HT1080 (cell line): ENCODE results near the gene ITPRIPL2. TPM values are rescaled to one million over a fixed set of nuclear protein-coding genes. Genes with fewer than 3 reads are reported as not detected.

Experiments
- DNase-seq: peaks from one replicate; pipeline ENCODE4 v3.0.0-alpha.2; 2015; ENCODE audit warnings: low read depth
- total RNA-seq: library from RNA; depleted of rRNA; stranded (reverse); fragments of >200 nt; shearing (Covaris generic); gene quantifications from 2 replicates; pipeline ENCODE4 v1.2.3, GENCODE V29; 2014

Gene ITPRIPL2
- total RNA-seq, 1 experiment from 2014 or later: 29.0 TPM

DNA sequence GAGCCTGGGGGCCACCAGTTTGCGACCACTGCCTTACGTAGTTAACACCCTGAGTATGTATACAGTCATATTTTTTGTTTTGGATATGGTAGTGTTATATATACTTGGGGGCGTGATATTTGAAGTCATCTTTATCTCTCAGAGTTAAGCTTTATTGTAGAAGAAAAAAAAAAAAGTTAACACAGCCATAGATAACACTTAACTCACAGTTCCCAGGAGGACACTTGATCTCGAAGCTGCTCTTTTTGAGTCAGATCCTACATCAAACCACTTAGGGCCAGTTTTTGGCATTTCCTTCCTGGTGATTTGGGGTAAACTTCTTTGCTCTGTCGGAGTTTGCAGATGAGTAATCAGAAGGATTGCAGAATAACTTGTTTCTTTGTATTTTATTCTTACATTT is 5.8 kb downstream of the ITPRIPL2 start:
- peak; percentile 73 for DNase-seq

DNA sequence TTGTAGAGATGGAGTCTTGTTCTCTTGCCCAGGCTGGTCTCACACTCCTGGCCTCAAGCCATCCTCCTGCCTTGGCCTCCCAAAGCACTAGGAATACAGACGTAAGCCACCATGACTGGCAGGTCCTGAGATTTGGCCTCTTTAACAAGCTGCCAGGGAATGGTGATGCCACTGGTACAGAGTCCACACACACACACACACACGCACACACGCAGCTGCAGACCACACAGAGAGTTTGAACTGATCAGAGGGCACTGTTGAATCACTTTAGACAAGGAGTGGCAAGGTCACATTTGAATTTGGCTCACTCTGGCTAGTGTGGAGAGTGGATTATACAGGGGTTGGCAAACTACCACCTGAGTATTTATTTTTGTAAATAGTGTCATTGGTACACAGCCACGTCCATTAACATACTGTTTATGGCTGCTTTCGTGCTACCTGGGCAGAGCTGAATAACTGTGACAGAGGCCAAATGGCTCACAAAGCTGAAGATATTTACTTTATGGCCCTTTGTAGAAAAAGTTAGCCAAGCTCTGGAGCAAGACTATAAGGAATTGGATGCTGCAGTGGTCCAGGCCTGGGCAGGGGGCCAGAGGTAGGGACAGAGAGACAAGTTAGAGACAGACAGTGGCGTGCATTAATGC is 9.9 kb downstream of the ITPRIPL2 start:
- DNase-seq: no peak

DNA sequence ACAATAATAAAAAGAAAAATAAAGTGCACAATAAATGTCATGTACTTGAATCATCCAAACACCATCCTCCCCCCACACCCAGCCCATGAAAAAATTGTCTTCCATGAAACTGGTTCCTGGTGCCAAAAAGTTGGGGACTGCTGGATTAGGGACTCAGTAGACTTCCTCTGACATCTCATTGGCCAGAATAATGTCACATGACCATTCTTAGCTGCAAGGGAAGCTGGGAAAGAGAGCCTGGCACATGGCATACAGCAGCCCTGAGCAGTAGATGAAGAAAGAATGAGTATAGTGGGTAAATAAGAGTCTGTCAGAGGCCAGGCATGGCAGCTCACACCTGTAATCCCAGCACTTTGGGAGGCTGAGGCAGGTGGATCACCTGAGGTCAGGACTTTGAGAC is 12.5 kb downstream of the ITPRIPL2 start:
- DNase-seq: no peak

DNA sequence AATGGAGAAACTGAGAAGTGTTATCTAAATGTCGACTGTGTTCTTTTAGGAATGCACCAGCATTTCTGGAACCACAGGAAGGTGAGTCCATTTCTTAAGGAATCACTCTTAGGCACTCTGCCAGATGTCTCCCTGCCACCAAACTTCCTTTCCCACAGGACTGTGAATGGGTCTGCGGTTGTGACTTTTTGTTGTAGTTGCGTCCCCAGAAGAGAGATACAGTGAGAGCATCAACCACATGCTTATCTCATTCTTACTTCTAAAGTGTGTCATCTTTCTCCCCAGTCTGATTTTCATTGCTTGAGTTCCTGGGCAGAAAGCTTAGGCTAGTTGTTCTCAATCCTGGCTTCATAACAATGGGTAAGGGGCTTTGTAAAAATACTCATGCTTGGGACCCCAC is 13.4 kb downstream of the ITPRIPL2 start:
- DNase-seq: peak; percentile 92

DNA sequence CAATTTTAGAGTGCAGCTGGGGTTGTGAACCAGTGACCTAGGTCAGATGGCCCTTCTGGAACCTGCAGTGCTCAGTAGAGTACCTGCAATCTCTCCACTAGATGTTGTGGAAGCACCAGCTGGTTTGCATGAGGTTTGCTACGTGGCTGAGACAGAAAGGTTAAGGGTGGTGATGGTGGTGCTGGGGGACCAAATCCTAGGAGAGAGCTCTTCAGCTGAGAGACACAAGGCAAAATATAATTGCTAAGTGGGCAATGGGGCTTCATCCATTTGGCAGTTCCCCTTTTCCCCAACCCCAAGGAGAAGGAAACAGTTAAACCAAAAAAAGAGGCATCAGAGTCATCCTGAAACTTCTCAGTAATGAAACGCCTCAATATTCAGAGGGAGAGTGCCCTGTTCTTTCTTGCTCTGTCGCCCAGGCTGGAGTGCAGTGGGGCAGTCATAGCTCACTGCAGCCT is 13.9 kb downstream of the ITPRIPL2 start:
- DNase-seq: no peak

DNA sequence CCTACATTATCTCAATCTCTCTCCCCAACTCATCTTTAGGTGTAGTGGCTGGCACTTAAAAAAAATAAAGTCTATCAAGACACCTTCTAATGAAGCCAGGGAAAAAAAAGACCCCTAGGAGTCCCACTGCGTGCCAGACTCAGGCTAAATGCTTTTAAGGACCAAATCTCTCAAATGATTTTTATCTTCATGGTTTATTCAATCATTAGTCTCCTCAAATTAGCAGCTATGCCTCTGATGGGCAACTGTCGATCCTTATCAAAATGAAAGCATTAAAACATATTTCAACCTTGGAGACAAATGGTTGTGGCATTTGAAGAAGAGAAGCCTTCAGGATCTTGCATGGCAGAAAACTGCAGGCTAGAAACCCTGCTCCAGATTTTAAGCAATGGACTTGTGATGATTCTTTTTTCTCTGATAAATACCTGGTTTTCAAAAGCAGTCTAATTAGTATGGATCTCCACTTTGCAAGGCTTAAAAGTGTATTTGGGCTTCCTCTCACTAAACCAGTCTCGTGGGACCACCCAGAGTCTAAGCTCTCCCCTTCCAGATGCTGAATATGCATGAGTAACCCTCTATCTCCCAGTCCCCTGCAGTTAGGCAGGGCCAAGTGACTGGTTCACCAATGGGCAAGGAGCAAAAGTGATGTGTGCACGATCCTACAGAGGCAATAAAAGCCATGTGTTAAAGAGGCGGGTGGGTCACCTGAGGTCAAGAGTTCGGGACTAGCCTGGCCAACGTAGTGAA is 14.9 kb downstream of the ITPRIPL2 start:
- DNase-seq: no peak

DNA sequence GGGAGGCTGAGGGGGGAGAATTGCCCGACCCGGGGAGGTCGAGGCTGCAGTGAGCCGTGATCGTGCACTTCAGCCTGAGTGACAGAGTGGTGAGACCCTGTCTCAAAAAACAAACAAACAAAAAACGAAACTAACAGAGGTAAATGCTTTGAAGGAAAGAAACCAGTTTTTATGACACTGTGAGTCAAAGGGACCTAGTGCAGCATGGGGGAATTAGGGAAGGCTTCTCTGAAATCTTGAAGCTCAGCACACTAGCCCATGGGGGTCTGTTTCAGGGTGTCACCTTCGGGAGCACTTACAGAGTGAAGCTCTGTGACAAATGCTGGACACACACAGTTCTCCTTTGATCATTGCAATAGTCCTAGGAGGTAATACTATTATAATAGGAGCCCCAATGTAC is 16.6 kb downstream of the ITPRIPL2 start:
- DNase-seq: no peak

DNA sequence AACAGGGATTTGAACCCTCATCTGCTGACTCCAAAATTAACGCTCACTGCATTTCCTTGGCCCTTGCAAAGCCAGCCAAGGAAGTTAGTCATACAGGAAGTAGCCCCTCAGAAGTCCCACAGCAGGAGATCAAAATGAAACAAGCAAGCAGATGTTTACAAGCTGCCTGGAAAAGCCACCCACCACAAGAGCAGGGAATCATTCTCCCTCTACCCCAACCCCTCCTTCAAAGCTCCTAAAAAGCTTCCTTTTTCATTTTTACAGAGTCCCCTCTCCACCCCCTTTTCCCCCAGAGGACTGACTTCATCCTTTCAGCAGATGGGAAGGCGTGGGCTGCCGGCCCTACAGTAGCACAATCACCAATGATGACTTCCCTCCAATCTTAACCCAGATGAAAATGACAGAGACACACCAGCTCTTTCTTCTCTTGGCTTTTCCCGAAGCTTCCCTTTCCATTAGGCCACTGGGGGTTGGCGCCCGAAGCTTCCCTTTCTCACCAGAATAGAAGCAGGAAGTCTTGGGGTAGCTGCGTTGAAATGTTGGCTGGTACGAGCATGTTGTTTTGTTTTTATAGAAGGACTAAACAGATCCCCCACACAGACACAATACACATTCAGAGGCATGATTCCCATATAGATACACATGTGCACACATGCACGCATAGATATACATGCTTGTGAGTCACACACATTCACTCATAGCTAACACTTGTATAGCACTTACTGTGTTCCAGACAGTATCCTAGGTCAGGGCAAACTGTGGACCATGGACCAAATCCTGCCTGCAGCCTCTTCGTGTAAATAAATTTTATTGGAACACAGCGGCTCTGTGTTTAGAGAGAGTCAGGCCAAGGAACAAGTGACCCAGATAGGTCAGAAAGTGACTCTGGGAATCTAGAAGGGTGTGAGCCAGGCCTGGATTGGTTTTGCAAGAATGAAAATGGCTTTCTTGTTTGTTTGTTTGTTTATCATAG is 17.4 kb downstream of the ITPRIPL2 start:
- peak; percentile 95 for DNase-seq

DNA sequence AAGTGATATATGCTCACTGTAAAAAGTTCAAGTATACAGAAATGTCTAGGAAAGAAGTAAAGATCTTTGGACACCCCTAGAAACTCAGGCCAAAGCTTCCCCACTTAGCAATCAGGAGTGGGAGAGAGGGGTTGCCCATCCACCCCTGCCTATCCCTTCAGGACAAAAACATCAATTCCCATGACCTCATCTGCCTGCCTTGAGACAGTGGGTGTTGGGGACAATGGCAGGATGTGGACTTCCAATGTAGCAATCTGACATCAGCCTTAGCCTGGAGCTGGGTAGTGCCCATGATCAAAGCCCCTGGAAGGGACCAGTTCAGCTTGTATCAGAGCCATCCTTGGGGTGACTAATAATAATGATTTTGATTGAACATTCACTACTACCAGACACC is 18.1 kb downstream of the ITPRIPL2 start:
- DNase-seq: peak; percentile 36

DNA sequence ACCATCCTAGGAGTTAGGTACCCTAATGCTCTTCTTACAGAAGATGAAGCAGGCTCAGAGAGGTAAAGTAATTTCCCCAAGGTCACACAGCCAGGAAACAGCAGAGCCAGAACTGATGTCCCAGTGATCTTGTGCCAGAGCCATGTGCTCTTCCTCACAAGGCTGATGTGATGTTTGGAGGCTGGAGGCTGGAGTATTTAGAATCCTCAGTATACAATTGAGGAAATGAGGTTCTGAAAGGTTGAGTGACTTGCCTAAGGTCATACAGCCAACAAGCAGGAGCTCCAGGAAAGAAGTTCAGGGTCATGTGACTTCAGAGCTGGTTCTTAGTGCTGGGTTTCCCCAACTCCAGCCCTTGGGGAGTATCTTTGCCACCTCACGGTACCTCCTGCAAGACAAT is 18.5 kb downstream of the ITPRIPL2 start:
- no peak for DNase-seq

DNA sequence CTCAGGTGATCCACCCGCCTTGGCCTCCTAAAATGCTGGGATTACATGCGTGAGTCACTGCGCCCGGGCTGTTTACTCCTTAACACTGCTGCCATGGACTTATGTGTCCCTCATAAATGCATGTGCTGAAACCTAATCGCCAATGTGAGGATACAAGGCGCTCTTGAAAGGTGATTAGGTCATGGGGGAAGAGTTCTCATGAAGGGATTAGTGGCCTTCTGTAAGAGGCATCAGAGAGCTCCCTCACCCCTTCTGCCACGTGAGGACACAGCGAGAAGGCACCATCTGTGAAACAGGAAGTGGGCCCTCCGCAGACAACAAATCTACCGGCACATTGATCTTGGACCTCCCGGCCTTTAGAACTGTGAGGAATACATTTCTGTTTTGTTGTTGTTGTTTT is 19.1 kb downstream of the ITPRIPL2 start:
- DNase-seq: no peak

DNA sequence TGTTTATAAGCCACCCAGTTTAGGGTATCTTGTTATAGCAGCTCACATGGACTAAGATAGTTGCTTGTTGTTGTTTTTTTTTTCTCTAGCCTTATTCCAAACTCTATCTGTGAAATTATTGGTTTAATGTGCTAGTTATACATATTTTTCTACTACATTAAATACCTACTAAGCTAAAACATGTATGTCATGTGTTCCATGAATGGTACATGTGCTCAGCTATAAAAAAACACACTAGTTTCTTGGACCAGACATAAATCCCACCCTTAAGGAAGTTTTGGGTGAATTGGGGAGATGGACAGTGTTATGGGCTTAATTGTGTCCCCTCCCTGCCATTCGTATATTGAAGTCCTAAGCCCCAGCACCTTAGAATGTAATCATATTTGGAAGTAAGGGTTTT is 19.8 kb downstream of the ITPRIPL2 start:
- DNase-seq: no peak

DNA sequence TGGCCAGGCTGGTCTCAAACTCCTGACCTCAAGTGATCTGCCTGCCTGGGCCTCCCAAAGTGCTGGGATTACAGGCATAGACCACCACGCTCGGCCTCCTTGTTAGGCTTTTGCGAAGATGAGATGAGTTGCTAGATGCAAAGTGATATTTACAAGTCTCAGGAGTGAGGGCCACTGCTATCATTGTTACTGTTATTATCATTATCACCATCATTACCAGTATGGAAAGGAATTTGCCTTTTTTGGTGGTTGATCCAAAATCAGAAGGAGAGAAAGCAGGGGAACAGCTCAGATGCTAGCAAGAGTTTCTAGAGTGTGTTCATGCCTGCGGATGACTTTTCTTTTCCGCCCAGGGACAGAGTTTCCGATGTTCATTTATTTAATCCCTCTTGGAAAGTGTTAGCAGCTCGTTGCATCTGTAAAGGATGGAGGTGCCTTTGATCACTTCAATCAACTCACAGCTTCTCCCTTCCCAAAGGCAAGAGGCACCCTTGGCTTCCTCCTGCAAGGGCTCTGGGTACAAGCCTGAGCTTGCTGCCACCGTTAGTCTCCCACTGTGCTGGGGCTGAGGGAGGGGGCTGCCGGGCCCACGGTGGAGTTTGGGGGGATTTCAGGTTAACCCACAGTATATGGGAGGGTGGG is 21.6 kb downstream of the ITPRIPL2 start:
- no peak for DNase-seq

DNA sequence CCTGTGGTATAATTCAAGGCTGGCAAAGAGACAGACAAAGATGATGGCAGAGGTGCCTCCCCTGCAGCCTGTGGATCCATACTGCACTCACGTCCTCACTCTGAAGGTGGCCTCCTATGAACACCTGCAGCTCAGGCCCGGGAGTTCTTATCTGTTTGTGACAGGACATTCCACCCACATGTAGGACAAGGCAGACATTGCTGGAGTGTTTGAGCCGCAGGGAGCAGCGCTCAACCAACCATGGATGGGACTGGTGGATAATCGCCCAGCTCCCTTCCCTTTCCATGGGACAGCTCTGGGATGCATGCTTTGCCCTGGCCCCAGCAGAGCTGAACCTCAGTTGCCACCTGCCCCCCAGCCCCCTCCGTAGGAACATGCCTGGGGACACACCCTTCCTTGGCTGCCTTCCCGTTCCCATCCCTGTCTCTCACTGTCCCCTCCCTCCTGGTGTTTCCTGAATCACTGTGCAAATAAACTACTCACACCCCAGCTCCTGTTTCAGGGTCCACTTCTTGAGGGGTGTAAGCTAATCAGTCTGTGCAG is 22.2 kb downstream of the ITPRIPL2 start:
- peak; percentile 81 for DNase-seq

DNA sequence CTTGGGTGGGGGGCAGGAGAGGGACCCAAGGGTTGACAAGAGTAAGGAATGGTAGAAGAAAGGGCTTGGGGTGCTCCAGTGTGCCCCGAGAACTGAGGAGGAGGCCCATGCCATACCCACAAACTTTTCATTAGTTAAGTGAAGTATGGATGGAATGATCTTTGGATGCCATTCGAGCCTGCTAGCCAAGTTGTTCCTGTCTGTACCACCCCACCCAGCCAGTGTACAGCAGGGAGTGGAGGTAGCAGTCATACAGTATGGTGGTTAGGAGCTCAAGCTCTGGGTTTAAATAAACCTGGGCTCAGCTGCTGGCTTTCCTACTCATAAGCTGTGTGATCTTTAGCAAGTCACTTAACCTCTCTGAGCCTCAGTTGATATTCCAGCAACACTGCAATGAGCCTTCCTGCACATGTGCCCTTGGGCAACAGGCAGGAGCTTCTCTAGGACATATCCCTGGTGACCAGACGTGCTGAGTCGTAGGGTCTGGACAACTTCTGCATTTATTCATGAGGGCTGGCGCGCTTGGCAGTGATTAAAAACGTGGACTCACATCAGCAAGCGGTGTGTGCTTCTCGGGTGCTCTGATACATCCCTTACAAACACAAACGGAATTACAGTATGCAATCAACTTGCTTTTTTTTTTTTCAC is 22.9 kb downstream of the ITPRIPL2 start:
- DNase-seq: peak; percentile 30

DNA sequence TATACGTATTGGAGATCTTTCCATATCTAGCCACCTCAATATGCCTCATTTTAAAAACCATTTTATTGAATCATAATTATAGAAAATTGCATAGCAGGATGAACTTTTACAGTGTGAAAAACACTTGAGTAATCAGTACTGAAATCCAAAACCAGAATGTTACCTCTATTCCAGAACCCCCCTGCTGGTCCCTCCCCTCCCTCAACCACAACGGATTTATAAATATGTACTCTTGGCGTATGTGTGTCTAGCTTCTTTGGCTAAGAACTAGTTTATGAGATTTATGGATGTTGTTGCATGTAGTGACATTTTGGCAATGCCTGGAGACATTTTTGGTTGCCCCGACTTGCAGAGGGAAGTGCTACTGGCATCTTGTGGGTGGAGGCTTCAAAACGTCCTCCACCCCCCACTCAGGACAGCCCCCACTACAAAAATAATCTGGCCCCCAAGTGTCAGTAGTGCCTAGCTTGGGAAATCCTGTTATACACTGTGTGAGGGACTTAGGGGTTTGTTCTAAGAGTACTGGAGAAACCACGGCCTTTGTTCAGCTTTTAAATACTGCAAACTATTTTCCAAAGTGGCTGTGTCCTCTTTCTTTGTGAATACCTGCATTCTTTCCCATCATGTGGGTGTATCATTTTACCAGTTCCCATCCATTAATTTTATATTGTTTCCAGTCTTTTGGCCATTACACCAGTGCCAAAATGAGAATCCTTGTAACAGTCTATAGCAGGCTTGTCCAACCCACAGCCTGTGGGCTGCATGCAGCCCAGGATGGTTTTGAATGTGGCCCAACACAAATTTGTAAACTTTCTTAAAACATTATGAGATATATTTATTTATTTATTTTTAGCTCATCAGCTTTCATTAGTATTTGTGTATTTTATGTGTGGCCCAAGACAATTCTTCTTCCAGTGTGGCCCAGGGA is 23.7 kb downstream of the ITPRIPL2 start:
- no peak for DNase-seq

DNA sequence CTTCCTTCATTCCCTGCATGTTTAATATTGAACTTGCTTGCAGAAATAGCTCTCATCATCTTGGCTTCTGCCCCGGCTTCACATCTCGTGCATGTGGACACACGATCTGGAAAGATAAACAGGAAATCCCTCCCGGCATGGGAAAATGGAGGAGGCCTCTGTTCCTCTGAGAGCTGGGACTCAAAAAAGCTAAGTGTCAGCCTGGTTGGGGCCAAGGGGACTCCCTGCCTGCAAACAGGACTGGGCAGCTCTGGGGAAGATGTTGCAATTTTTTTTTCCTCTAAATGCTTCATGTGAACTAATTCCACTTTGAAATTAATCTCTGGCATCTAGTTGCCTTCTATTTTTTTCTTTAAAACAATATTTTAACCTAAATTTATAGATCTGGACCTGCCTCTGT is 24.8 kb downstream of the ITPRIPL2 start:
- DNase-seq: peak; percentile 84

DNA sequence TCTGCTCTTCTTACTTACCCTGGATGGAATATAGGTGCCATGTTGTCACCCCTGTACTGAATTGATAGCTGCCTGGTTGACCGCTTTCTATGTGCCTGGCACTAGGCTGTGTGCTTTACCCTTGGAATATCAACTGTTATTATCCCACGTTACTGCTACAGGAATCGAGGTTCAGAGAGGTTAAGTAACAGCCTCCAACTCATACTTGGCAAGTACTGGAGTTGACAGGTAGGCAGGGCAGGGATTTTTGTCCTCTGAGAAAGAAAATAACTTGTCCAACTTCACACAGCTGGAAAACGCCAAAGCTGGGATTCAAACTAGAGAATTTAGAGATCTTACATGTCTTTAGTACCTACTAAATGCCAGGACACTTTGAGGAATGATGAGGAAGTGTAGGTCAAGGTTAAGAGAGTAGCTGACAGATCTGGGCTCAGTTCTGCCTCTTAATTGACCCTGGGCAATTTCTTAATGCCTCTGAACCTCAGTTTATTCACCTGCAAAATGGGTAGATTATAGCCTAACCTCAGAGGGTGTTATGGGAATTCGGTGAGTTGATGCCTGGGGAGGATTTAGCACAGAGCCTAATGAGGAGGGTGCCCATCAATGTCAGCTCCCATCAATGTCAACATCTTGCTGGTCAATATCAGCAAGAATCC is 25.8 kb downstream of the ITPRIPL2 start:
- DNase-seq: no peak

DNA sequence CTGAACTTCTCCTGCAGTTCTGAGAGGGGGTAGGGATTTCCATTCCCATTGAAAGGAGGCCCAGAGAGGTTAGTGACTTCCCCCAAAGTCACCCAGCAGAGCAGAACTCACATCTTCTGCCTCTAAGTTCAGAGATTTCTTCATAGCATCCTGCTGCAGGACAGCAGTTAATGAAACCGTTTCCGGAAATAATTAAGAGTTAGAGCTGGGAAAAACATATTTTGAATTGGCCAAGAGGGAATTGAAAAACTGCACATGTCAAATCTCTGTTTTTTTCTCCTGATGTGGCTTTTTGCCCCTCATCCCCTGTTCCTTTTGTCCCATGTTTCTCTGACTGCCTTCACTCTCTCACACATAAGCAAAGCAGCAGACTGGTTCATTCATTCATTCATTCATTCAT is 26.6 kb downstream of the ITPRIPL2 start:
- DNase-seq: no peak
